HG02642 (cell line): ENCODE measurements around the gene CYP1A1.

Experiments
- ATAC-seq: cut with Tn5 transposase; IDR thresholded peaks from one replicate; pipeline ENCODE4 v1.9.1; 2021; ENCODE audit warnings: mild to moderate bottlenecking; ENCODE audit not compliant: unreplicated experiment, poor library complexity

Gene CYP1A1, protein sequence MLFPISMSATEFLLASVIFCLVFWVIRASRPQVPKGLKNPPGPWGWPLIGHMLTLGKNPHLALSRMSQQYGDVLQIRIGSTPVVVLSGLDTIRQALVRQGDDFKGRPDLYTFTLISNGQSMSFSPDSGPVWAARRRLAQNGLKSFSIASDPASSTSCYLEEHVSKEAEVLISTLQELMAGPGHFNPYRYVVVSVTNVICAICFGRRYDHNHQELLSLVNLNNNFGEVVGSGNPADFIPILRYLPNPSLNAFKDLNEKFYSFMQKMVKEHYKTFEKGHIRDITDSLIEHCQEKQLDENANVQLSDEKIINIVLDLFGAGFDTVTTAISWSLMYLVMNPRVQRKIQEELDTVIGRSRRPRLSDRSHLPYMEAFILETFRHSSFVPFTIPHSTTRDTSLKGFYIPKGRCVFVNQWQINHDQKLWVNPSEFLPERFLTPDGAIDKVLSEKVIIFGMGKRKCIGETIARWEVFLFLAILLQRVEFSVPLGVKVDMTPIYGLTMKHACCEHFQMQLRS

DNA sequence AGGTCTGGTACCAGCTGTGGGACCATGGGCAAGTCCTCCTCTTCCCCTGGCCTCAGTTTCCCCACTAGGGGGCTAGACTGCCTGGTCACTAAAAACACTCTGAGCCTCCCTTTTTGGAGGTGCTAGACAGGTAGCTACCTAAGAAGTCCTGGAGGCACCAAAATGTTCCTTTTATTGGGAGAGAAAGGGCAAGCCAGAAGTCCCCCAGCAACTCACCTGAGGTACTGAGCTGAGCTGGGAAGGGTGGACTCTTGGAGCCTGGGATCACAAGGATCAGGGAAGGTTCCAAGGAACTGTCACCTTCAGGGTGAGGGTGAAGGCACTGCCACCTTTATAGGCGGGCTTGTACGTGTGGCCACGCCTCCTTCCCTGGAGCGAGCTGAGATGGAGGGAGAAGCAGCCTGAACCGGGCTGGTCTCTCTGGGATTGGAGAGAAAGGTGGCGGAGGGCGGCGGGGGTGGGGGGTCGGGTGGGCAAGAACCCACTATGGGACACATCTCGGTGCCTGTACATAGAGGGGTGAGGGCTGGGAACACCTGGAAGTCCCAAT lies at the start of gene CYP1A1:
TSS of gene CYP1A1 (minus strand) at position 304 of the 550 bp plus-strand sequence. CDS start 2,431 bp downstream, outside the sequence.
- ATAC-seq, result no peak

DNA sequence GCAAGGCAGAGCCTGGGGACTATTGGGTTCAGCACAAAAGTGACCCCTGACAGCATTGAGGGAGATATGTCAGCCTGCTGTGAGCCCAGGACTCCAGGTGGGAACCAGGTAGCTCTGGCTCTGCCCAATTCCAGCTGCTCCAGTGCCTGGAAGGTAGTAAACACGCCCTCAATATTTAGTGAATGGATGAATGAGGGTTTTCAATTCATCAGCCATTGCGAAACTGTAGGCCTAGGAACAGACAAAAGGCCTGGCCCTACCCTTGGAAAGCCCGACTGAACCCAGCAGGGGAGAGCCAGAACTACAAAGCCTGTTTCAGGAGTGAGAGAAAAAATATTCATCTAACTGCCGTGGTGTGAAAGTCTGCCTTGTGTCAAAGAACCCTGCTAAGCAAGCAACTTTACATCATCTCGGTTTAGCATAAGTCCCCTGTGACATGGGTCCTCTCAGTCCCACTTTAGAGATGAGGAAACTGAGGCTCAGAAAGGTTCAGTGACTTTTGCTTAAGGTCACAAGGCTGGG lies 48.5 kb upstream of the CYP1A1 start:
- no peak for ATAC-seq

DNA sequence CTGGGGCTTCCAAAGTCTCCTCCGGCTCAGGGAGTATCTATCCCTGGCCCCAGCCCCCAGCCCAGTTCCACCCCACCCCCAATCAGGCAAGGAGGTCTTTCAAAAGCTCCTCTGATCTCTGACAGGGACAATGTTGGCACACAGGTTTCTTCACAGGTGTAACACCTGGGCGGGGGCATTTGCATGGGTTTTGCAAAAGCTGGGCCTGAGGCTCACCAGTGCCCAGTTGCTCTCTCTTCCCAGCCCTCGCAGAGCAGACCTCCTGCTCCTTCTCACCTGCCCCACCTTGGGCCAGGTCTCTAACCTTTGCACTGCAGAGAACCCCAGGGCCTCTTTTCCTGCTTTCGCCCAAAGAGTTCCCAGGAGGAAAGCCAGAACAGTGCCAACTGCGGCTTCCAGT lies 48.0 kb upstream of the CYP1A1 start:
- no peak for ATAC-seq

DNA sequence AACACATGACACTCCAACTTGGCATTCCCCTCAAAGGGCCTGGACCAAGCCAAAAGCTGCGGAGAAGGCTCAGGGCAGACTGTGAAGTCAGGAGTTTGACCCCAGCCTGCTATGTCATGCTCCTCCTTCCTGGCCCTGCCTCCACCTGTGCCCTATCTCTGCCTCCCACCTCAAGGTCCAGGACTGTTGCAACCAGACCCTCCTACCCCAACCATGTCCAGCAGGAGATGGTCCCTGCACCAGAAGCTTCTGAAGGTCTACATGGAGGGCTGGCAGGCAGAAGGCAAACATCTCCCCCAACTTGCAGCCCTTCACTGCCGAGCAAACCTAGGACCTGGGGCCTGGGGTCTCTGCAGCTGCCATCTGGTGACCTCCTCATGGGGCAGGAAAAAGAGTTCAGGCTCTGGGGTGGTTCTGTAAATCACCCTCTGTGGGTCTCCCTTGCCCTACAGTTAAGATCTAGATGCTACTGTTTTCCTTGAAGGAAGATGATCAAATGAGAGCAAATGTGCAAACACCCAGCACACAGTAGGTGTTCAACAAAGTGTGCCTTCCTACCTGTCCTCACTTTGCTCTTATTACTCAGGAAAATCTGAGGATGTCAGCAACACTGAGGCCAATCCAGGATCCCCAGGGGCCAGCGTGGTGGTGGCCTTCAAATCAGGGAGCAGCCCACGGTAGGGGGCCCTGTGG lies 45.0 kb upstream of the CYP1A1 start:
- ATAC-seq, result no peak

DNA sequence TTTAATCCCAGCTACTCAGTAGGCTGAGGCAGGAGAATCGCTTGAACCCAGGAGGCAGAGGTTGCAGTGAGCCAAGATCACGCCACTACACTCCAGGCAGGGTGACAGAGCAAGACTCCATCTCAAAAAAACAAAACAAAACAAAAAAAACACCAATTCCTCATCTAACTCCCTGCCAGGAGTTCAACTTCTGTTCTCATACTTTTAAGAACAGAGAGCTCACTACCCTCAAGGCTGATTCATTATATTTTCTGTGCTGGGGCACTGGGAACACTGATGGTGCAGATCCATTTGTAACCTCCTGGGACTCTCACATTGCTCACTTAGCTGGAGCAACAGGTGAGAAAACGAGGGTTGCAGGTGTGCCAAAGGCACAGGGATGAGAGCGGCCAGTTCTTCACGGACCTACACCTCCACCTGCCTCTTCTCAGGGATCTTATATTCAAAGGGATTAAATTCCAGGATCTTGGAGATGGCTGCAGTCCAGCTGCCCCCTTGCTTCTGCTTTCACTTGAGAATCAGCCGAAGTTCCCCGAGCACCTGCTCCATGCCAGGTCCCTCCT lies 44.2 kb upstream of the CYP1A1 start:
- ATAC-seq, result no peak

DNA sequence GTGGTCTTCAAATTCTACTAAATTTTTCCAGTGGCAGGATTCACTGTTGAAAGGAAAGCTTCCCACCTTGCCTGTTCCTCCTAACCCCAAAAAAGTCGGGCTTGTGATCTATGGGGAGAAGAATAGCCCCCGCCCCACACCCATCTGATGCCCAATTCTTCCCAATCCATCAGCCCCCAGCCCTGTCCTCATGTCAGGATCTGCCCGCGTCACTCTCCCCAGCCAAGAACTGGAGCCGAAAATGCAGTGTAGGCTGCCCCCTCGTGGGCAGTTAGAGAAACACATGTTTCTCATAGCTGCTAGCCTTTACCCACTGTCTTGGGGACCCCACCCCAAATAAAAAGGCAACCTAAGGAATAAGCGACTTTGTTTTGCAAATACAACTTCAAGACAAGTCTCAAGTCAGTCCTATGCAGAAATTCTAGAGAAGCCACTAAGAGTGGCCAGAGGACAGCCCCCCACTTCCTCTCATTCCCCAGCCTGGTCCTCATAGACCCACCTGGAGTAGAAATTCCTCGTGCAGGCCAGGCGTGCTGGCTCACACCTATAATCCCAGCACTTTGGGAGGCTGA lies 43.5 kb upstream of the CYP1A1 start:
- no peak for ATAC-seq

DNA sequence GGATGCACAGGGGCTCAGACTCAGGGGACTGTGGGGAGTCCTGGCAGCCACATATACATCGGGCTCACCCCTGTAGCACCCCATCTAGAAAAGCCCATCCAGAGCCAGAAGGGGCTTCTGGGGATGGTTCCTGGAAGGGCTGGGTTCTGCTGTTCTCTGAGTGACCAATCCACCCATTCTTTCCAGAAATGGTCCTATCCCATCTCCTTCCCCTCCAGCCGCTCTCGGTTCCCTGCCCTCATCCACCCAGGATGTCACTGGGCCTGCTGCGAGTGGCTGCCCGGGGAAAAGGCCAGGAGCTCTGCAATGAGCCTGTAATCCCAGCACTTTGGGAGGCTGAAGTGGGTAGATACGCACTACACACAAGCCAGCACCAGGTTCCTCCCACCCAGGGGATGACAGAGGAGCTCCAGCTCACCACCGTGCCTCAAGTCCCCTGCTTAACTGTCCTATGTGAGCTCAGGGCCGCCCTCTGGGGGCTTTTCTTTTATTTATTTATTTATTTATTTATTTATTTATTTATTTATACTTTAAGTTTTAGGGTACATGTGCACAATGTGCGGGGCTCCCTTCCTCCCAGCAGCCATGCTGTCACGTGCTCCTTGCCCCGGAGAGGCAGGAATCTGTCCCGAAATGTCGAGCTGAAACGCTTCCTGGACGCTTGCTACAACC lies 42.9 kb upstream of the CYP1A1 start:
- ATAC-seq, result no peak

DNA sequence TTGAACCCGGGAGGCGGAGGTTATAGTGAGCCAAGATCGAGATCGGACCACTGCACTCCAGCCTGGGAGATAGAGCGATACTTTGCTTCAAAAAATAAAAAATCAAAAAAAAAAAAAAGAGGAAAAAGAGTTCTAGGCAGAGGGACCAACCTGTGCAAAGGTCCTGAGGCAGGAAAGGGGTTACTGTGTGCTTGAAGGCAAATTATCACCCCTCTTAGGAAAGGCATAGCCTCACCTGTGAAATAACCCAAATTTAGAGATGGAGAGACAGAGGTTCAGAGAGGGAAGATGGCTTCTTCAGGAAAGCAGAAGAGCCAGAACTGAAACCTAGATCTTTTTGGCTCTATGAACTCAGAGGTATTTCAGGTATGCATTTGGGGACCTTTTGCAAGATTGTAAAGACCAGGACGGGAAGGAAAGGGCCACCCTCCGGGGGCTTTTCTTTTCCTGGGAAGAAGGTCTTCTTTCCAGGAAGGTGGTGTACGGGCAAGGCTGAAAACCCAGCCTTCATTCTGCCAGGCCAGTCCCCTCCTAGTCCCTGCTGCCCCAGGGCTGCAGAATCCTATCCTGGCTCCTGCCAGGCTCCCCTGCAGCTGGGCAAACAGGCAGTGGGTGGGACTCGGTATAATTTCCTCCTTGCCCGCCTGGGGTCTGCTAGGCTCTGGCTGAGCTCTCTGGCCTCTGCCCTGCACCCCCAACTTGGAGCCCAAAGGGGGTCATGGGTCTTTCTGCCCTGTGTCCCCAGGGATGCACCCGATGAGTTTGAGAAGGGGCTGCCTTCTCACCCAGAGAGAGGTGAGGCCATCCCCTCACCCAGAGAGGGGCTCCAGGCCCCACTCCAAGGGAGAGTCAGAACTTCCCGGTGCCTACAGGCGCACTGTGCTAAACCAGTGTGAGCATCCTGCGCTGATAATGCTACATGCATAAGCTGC lies 42.1 kb upstream of the CYP1A1 start:
- ATAC-seq, result no peak

DNA sequence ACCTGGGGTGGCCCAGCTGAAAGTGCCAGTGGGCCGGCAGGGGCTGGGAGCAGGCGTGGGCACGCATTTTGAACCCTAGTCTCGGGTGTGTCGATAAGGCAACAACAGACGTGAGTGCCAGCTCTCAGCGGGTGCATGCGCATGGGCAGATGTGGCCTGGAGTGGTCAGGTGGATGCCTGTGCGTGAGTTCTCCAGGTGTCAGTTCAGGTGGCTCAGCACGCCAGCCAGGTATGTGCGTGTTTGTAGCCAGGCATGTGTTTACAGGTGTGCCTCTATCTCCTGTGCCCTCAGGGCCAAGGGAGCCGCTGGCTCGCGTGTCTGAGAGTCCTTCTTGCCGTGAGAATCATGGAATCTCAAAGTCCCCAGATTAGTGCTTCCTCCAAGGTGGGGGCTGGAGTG lies 38.1 kb upstream of the CYP1A1 start:
- no peak for ATAC-seq

DNA sequence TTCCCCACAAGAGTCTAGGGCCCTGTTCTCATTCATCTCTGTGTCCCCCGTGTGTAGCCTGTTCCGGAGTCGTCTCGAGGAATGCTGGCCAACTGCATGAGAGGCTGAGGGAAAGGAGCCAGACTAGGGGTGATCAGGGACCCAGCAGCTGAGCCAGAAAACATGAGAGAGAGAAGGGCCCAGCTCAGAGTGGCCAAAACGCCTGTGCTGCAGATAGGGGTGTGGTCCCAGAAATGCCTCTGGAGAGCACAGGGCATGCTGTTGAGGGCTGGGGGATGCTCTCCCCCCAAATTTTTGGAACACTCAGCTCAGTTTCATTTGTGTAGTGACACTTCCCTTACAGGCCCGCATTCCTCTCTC lies 37.4 kb upstream of the CYP1A1 start:
- no peak for ATAC-seq

DNA sequence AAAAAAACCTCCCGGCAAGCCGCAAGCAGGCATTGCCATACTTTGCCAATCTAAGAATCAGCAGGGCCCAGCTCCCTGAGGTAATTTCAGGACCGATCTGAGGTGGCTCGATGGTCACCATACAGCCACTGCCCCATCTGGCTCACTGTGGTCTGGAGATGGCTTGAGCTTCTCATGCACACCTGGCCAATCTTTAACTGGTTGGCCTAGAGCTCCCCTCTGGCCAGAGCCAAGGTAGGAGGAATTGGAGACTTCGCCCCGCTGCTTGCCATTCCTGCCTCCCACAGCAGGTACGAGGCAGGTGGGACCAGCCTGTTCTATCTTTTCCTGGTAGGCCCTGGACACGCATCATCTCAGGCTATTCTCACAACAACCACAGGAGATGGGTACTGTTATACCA lies 33.4 kb upstream of the CYP1A1 start:
- ATAC-seq, result no peak

DNA sequence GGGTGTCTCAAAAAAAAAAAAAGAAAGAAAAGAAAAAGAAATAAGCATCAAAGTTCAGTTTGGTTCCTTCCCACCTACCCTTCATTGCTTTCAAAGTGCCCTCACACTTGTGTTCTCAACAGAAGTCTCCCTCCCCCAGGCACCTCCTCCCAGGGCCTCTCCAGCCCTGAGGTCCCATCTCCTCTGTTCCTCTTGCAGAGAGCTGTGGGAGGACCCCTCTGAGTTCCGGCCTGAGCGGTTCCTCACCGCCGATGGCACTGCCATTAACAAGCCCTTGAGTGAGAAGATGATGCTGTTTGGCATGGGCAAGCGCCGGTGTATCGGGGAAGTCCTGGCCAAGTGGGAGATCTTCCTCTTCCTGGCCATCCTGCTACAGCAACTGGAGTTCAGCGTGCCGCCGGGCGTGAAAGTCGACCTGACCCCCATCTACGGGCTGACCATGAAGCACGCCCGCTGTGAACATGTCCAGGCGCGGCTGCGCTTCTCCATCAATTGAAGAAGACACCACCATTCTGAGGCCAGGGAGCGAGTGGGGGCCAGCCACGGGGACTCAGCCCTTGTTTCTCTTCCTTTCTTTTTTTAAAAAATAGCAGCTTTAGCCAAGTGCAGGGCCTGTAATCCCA lies 29.4 kb upstream of the CYP1A1 start:
- ATAC-seq, result no peak

DNA sequence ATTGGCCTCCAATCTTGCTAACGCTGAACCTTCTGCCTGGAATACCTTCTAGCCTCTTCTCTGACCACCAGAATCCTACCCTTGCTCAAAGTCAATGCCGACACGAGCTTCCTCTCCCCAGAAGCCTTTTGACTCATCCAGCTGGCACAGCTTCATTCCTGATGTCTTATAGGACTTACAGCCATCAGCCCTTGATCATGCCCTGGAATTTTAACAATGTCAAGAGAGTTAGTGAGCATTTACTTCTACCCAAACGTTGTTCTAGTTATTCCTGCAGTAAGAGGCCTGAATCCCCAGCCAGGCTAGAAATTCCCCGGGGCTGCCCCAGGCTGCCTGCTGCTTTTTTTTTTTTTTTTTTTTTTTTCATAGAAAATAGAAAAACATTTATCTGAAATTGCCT lies 27.2 kb upstream of the CYP1A1 start:
- no peak for ATAC-seq

DNA sequence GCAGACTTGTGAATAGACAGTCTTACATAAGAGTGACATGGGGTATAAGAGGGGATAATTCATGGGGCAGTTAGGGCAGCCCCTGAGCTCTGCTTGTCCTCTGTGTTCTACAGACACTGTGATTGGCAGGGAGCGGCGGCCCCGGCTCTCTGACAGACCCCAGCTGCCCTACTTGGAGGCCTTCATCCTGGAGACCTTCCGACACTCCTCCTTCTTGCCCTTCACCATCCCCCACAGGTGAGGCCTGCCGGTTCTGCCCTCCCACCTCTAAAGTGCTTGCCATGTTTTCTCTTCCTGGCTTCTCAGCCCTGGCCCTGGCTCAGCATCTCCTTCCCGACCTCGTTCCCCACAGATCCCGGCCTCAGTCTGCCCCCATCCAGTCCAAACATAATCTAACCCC lies 26.7 kb upstream of the CYP1A1 start:
- ATAC-seq, result no peak

DNA sequence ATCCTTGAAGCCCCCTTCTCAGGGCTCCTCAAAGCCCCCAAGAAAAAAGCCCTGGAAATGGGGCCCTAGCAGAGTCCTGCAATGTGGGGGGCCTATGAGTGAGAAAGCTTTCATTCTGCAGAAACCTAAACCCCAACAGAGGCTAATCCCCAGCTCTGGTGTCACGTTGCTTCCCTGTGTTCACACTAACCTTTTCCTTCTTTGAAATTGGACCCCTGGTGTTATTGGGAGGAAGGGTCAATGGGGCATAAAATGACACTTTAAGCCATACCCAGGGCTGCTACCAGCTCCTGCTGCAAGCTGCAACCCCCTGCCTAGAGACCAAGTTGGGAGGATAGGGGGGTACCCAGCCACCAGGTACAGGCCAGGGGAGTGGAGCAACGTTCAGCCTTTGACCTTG lies 25.4 kb upstream of the CYP1A1 start:
- ATAC-seq, result no peak

DNA sequence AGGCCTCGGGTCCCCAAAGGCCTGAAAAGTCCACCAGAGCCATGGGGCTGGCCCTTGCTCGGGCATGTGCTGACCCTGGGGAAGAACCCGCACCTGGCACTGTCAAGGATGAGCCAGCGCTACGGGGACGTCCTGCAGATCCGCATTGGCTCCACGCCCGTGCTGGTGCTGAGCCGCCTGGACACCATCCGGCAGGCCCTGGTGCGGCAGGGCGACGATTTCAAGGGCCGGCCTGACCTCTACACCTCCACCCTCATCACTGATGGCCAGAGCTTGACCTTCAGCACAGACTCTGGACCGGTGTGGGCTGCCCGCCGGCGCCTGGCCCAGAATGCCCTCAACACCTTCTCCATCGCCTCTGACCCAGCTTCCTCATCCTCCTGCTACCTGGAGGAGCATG lies 24.5 kb upstream of the CYP1A1 start:
- ATAC-seq, result no peak

DNA sequence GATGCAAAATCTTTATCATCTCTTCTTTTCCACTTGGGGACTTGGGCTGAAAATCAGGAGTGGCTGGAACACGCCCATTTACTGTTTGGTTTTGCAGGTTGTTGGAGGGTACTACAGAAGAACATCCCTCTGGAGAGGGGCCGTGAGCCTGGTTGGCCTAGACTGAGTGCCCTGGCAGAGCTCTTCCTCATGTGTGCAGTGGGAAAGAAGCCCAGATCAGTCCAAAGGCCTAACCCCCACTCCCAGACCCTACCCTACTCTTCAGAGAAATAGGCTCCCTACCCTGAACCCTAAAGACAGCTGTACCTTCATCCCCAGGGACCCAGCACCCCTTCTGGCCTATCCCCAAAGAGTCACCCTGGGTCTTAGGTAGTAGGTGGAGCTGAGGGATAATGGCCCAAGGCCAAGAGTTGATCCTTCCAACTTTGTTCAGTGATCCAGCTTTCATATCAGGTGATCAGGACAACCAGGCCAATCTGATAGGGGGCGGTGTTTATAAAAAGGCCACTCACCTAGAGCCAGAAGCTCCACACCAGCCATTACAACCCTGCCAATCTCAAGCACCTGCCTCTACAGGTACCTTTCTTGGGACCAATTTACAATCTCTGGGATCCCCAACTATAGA lies 23.1 kb upstream of the CYP1A1 start, which contains the start of gene CYP1A2:
TSS of gene CYP1A2 (plus strand) at position 524 of the 625 bp plus-strand sequence. CDS start 894 bp downstream, outside the sequence.
- ATAC-seq, result no peak

DNA sequence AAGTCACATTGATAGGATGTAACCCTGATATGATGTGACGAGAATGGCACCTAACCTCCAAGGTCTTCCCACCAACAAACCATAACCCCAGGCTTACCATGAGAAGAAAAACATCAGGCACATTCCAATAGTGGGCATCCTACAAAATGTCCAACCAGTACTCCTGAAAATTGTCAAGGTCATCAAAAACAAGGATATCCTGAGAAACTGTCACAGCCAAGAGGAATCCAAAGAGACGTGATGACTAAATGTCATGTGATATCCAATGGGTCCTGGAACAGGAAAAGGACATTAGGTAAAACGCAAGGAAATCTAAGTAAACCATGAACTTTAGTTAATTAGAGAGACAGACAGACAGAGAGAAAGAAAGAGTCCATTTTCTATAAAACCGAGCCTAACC lies 21.1 kb upstream of the CYP1A1 start:
- no peak for ATAC-seq
